ENCODE data around the gene HOXB9. TPM values are rescaled to one million over a fixed set of nuclear protein-coding genes. Genes with fewer than 3 reads are reported as not detected.

HOXB9 gene
- total RNA-seq, 2 experiments from 2014 or later, result not detected

- H3K27ac ChIP-seq (ENCODE audit: low read depth, low read length, poor library complexity, severe bottlenecking), result no peak overlapping the region
- TF ChIP-seq EZH2phosphoT487 (IDR thresholded peaks at IDR 0.05; ENCODE audit: borderline replicate concordance, low read depth, low read length) (no peak), CTCF (conservative IDR thresholded peaks at IDR 0.05; ENCODE audit: low read length) (no peak)
- ChIA-PET POLR2A (no interaction called here), CTCF (ENCODE audit: unreplicated experiment) (no interaction called here)
- intact Hi-C loops (cut with micrococcal nuclease; ENCODE audit: unreplicated experiment), result loop anchor here (5.0 kb wide), 1 partner anchor 590 kb away; no protein-coding TSS in a partner anchor
- no peaks in the 10 kb centered on the region for H3K9me2 ChIP-seq (ENCODE audit: insufficient read depth, low read length)
- no peak overlapping the region for H3K4me2 ChIP-seq (ENCODE audit: low read length)
- no peak for DNase-seq (ENCODE audit: low spot score)
- H3K79me2 ChIP-seq (ENCODE audit: insufficient read depth, low read depth, low read length), result no peaks in the 10 kb centered on the region
- H3K4me3 ChIP-seq (ENCODE audit: low read depth, low read length, poor library complexity, severe bottlenecking), result no peak overlapping the region
- H3K4me1 ChIP-seq (ENCODE audit: insufficient read depth, low read length, poor library complexity, severe bottlenecking), result peaks cover 9% of the 10 kb centered on the region
- H3K9me3 ChIP-seq (ENCODE audit: low read length), result no peaks in the 10 kb centered on the region
- no peaks in the 10 kb centered on the region for H3K36me3 ChIP-seq (ENCODE audit: insufficient read depth, low read length)
- no TSS peak for BruUV-seq (replicated peaks)
- H4K20me1 ChIP-seq (ENCODE audit: insufficient read depth, low read length), result no peaks in the 10 kb centered on the region
- no peak overlapping the region for H2AFZ ChIP-seq (ENCODE audit: low read length)
Measured at GRCh38 chr17:48616717-48617470, 9.3 kb downstream of the HOXB9 start.

- intact Hi-C loops (cut with micrococcal nuclease; ENCODE audit: unreplicated experiment), result loop anchor here (5.0 kb wide), 1 partner anchor 589 kb away; no protein-coding TSS in a partner anchor
- DNase-seq (ENCODE audit: low spot score), result no peak
- POLR2A ChIA-PET, result no interaction called here
Measured at GRCh38 chr17:48615963-48616716, 10.0 kb downstream of the HOXB9 start.

More at GRCh38 chr17:48615963-48616716, 10.0 kb downstream of the HOXB9 start:
- Histone ChIP-seq H3K79me2 (ENCODE audit: insufficient read depth, low read depth, low read length) (no peaks in the 10 kb centered on the region), H3K4me2 (ENCODE audit: low read length) (no peak overlapping the region), H3K27ac (ENCODE audit: low read depth, low read length, poor library complexity, severe bottlenecking) (no peak overlapping the region), H4K20me1 (ENCODE audit: insufficient read depth, low read length) (no peaks in the 10 kb centered on the region), H3K9me2 (ENCODE audit: insufficient read depth, low read length) (no peaks in the 10 kb centered on the region), H3K4me1 (ENCODE audit: insufficient read depth, low read length, poor library complexity, severe bottlenecking) (peaks cover 16% of the 10 kb centered on the region), H2AFZ (ENCODE audit: low read length) (no peak overlapping the region), H3K9me3 (ENCODE audit: low read length) (no peaks in the 10 kb centered on the region), H3K4me3 (ENCODE audit: low read depth, low read length, poor library complexity, severe bottlenecking) (no peak overlapping the region), H3K36me3 (ENCODE audit: insufficient read depth, low read length) (no peaks in the 10 kb centered on the region)
- CTCF ChIA-PET (ENCODE audit: unreplicated experiment), result no interaction called here
- BruUV-seq (replicated peaks), result no TSS peak
- TF ChIP-seq EZH2phosphoT487 (IDR thresholded peaks at IDR 0.05; ENCODE audit: borderline replicate concordance, low read depth, low read length), result no peak
- TF ChIP-seq CTCF (conservative IDR thresholded peaks at IDR 0.05; ENCODE audit: low read length), result no peak
